Left cardiac atrium (tissue), 4 donors: Measurements from ENCODE around the gene CHDH. TPM values are rescaled to one million over a fixed set of nuclear protein-coding genes. Genes with fewer than 3 reads are reported as not detected.

Experiments
- ATAC-seq, 2 donors: fragments of 200-7000 bp; cut with Tn5 transposase; one replicate each; pipeline ENCODE4 v1.9.1; 2020; ENCODE audit warnings: mild to moderate bottlenecking in 2 of 2, moderate library complexity in 2 of 2
- DNase-seq: peaks from one replicate; pipeline ENCODE4 v3.0.0-alpha.2; 2020
- intact Hi-C, 2 donors: fragments of 100-400 bp; cut with DNase I; formaldehyde crosslinking; loops; one replicate each; pipeline versions ENCODE4 v1.14.1 to v1.15.1; 2022 to 2023
- total RNA-seq, 2 donors: library from RNA; stranded (reverse); fragmentation: NEBNext Ultra II Directional; extraction: Animal tissue kit (Norgen Biotek cat#: 25700); gene quantifications; one replicate each; pipeline ENCODE4 v1.2.1, GENCODE V29; 2021
- donor health status: DM: no; HTN: yes; CAD: no.
- donor health status: DM: no; HTN: yes; CAD: no; lungs with severe emphysema.
- donor health status: DM: yes; HTN: yes; CAD: no.
- donor health status: Dilated cardiomyopathy.

CHDH gene
- total RNA-seq, 2 donors from 2014 or later, result 5.0 to 6.6 TPM

DNA sequence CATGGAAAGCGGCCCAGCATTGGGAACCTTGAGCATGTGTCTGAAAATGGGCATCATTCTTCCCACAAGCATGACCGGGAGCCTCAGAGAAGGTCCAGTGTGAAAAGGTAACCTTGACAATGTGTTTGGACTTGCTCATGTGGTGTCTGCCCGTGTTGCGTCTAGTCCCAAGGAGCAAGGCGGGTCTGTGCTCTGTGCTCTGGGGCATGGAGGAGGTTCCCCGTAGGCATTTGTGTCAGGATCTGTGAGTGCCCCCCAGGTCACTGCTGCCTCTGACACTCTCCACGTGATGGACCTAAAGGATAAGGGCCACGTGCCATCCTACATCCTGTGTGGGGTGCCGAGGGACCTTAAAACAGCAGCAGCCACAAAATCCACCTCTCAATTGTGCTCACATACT lies 44.9 kb downstream of the CHDH start:
- intact Hi-C loops, result no loop called here
- ATAC-seq (no peak), DNase-seq (no peak)

DNA sequence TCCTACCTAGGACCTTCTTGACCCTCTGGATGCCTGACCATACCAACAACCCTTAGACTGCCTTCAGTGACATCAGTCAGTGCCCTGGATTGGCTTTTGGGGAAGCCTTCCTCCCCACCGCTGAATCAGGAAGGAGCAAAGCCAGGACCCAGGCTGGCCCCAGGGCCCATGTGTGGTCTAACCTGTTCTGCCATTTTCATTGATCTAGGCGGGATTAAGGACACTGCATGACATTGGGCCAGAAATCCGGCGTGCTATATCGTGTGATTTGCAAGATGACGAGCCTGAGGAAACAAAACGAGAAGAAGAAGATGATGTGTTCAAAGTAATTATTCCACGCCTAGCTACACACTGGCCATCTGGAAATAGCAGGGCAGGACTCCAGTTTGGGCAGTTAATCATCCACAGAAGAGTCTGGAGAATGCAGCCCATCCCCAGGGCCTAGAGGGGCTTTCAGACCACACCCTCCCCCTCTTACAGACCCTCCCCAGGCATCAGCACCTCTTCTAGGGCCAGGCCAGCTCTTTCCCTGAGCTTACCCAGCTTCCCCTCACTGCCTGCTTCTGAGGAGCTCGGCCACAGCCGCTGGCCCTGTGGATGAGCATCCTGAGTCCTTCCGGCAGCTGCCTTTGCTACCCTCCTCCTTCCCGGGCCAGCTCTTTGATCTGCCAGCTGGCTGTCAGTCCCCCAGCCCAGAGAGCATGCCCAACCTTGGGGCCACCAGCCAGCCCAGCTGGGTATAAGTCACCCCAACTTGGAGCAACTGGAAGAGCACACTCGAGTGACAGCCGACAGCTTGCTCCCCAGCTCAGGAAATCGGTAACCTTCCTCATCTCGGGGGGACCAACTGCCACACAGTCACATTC lies 45.9 kb downstream of the CHDH start:
- intact Hi-C loops, result no loop called here
- no peak for DNase-seq
- ATAC-seq, result no peak

DNA sequence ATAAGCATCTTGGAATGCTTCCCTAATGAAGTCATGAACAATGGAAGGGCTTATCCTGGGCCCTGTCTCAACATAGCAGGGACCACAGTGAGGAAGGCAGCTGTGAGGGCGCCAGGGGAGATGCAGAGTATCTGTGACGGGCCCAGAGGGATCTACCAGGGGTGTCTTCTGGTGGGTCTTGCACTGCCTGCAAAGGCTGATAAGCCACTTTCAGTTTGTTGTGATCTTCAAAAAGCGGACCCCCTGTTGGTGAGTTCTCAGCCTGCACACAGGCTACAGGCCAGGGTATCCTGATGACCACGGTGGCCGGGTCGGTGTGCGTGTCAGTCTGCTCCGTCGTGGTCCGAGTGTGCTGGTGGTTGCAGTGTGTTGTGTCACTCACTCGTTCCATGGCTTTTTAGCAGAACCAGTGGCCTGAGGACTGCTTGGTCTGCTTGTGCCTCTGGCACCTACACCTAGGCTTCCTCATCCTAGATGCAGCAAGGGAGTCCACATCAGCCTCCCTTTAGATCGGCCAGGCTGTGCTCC lies 46.8 kb downstream of the CHDH start:
- no peak for DNase-seq
- intact Hi-C loops, result no loop called here
- no peak for ATAC-seq

DNA sequence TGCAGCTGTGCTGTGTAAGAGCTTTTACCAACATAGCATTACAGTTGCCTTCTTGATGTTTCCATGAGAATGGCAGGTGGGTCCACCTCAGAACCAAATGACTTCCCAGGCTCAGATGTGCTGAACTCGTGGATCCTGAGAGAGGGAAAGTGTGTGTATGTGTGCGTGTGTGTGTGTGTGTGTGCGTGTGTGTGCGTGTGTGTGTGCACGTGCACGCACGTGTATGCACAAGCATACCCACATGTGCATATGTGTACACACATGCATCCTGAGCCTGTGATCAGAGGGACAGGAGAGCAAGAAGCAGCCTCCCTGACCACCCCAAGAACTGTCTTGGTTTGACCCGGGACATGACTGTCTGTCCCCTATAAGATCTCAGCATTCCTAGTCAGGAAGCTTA lies 48.1 kb downstream of the CHDH start:
- ATAC-seq, result no peak
- intact Hi-C loops, result no loop called here
- no peak for DNase-seq

DNA sequence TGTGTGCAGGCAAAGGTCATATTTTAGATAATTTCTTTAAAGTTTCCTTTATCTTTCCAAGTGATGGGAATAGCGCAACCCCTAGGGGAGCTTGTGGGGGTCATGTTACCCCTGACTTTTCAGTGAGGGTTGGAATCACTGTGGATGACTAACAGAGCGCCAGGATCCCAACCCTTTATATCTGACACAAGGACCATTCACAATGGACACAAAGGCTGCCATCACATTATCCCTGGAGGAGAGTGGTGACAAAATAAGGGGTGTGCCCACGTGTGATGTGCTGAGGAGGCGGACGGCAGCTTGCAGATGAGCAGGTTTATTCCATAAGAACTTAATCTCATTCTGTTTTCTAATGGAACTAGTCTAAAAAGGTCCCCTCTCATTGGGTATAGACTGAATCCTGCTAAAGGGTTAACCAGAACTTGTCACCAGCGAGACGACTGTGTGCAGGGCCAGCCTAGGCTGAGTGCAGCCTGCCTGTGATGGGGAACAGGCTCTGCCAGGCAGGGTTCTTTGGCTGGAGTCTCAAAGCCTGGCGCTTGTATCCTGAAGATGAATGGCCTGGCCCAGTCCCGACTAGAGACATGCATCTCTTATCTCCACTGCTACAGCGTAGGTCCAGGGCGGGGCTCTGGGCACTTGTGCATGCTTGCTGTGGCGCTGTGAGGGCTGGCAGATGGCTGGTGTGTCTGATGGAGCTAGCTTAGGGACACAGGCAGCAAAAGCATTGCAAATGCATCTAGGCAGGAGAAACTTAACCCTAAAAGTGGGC lies 50.2 kb downstream of the CHDH start:
- DNase-seq, result peak; percentile 39
- peak; percentile 87 to 92 for ATAC-seq
- intact Hi-C loops, result no loop called here

DNA sequence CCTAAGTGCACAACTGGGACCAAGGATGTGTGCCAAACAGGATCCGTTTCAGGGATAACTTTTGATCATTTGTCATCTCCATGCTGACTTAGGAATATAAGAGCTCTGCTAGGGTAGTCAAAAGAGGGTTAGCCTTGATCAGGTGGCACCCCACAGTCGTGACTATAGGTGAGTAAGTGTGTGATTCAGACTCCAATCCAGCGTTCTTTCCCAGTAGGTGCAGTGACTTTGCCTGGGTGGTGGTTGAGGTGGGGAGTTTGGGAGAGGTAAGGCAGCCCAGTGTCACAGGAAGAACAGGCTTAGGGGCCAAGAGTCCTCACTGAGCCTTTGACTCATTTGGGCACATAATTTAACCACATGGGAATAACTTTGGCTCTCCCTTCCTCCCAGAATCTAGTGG lies 51.0 kb downstream of the CHDH start:
- no peak for ATAC-seq
- no peak for DNase-seq
- intact Hi-C loops, result no loop called here

DNA sequence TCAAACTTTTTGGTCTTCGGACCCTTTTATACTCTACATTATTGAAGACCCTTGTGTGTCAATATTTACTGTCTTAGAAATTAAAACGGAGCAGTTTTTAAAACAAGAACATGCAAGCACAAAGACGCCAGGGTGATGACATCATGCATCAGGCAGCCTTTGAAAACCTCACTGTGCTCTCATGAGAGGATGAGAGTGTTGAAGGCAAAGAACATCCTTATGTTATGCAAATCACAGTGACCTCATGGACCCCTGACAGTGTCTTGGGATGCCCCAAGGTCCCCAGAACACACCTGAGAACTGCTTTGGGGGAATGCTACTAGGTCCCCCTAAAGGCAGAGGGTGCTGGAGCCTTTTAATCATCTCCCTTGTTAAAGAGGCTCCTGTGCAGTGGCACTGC lies 51.6 kb downstream of the CHDH start:
- intact Hi-C loops, result no loop called here
- ATAC-seq, result no peak
- DNase-seq, result no peak

DNA sequence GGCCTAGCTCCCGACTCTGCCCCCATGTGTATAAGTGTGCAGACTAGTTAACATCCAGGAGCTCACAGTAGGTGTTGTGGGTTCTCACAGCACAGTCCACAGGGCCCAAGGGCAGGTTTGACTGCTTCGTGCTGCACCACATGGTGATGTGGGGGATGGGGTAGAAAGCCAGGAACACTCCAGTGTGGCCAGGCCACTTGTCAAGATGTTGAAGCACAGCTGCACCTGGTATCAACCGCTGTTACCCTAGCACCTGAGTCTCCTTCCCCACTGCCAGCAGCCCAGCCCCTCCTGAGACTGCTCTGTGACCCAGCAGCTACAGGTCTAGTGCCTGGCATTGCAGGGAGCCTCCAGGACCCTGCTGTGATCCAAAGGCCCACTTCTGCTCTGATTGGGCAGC lies 53.4 kb downstream of the CHDH start:
- ATAC-seq, result no peak
- intact Hi-C loops, result no loop called here
- no peak for DNase-seq

DNA sequence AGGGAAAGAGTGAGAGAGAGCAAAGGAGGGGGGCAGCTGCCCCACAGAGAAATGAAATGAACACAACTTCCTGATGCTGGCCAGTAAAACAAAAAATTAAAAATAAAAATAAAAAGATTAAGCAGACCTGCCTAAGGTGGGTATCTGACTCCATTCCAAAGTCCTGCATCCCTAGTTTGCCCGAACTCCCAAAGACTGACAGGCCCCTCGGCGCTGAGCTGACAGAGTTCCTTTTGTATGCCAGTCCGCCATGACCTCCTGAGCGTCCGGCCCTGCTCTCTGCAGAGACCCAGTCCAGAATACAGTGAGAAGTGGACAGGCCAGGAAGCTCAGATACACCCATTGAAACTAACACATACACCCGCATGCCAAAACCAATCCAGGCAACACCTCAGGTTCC lies 54.9 kb downstream of the CHDH start:
- ATAC-seq (no peak), DNase-seq (no peak)
- intact Hi-C loops, result no loop called here

DNA sequence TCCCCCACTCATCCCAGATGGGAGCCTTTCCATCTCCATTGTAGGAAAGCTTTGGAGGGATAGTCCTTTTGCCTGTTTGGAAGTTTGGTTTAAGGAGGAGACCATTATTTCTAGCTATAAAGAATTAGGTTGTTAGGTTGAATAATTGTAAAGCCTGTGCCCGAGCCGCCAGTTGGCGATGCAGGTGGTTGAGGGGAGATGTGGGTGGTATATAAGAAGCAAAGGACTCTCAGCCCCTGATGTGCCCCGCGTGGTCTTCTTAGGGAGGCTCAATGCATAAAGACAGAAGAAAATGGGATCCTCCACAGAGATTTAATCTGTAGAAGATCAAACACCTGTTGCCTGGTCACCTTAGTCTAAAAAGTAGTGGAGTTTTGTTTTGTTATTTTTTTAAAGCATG lies 55.7 kb downstream of the CHDH start:
- ATAC-seq (no peak), DNase-seq (no peak)
- intact Hi-C loops, result no loop called here

DNA sequence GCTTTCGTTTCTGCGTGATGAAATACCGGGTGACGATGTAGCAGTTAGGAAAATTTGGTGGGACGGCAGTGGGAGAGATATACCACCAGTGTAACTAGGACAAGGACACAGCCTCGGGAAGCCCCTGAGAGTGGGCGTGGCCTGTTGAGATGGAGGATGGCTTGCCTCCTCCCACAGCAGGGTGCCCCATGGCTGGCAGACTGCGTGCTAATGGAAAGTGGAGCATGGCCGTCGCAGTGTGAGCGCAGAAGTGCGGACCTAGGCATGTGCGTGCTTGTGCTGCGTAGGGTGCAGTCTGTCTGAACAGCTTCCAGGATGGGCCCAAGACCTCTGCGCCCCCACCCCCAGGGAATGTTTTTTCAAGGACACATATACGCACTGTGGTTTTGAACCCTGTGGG lies 56.8 kb downstream of the CHDH start:
- DNase-seq (no peak), ATAC-seq (no peak)
- intact Hi-C loops, result no loop called here

DNA sequence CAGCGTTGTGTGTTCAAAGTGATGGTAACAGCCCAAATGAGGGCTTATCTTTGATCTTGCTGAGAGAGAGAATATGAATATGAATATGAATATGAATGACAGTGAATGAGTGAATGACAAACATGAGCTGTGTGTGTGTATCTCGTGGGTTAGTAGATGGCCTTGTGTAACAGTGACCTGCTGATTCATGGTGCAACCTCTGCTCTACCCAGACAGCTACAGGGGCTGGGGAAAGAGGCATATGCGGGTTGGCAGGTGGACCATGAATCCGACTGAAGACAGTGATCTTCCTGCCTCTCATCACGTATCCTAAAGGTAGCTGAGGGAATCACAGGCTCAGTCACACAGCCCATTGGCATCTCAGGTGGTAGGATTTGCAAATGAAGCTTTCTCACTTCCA lies 58.2 kb downstream of the CHDH start:
- ATAC-seq, result no peak
- intact Hi-C loops, result no loop called here
- no peak for DNase-seq

DNA sequence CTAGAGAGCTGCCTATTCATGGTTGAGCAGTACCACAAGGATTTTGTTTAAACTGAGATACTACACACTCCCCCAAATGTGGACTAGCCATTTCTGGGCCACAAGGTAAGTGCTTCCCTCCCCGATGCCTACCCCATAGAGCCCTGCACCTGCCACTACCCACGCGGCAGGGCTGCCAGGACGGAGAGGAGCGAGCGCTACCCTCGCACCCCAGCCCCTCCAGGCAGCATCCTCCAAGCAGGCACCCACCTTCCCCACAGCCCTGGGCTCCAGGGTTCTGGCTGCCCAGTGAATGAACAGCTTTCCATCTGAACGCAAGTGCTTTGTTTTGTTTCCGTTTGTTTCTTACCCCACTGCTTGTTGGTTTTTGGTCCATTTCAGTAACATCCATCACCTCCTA lies 59.2 kb downstream of the CHDH start:
- intact Hi-C loops, result no loop called here

DNA sequence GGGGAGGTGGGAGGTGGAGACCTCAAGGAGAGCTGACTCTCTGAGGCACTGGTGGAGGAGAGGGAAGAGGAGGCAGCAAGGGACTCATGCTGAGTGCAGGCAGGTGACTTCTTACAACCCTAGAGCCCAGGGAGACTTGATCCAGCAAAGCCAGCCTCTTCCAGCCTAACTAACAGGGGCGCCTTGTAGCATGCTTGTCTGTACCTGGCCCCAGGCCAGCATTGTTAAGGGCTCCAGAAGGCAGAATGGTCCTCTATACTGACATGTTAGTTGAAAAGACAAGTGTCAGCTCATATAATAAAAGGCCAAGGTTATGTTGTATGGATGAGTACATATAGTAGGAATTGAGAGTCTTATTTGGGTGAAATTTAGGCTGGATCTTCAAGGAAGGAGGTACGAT lies 65.4 kb downstream of the CHDH start:
- ATAC-seq, result no peak
- DNase-seq, result no peak
- intact Hi-C loops, result no loop called here

More for the DNA sequence above, 59.2 kb downstream of the CHDH start:
- no peak for ATAC-seq
- no peak for DNase-seq

DNA sequence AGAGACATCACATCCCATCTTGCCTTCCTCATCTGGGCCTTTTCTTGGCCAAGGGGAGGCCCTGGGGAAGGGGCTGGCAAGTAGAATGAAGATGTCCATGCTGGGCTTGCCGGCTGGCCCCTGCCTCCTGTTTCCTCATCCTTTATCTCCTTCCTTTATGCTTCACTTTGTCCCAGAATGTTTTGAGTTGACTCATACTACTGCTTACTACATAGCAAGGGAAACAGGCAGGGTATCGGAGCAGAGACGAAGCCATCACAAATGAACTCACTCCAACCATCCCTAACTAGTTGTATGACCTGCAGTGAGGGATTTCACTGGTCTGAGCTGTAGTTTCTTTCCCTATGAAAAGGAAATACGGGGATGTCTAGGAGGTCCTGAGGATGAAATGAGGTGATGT lies 66.0 kb downstream of the CHDH start:
- intact Hi-C loops, result no loop called here
- ATAC-seq, result no peak
- DNase-seq, result no peak

DNA sequence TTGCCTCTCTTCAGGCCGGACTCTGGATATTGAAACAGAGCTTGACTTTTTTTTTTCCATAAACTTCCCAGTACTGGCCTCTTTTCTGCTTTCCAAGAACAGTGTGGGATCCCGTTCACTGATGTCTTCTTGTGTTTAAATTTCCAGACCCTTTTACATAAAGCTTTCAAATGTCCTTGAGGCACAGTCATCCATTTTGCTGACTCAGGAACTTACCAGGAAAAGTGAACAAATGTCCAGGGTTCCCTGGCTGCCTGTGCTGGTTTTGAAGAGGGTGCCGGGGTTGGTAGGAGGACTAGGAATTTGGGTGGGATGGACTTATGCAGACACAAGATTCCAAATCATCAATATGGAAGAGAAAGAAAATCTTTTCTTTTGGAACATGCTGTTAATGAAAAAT lies 68.1 kb downstream of the CHDH start:
- ATAC-seq, result no peak
- intact Hi-C loops, result no loop called here
- DNase-seq, result no peak

DNA sequence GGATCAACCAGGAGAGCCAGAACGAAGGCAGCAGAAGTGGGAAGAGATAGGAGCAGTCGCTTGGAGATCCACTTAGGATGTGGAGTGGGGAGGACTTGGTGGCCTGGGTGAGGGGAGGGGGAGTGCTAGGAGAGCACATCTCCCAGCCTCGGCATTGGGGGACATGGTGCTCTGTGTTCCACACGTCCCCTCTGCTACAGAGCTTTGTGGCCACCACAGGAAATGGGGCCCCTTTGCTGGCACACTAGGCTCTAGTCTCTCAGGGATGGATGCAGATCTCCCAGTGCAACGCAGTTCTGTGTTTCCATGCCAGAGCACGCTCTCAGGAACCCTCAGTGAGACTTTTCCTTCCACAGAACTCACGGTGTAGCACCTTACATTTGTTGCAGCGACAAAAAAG lies 68.8 kb downstream of the CHDH start:
- intact Hi-C loops, result no loop called here
- ATAC-seq (no peak), DNase-seq (no peak)

DNA sequence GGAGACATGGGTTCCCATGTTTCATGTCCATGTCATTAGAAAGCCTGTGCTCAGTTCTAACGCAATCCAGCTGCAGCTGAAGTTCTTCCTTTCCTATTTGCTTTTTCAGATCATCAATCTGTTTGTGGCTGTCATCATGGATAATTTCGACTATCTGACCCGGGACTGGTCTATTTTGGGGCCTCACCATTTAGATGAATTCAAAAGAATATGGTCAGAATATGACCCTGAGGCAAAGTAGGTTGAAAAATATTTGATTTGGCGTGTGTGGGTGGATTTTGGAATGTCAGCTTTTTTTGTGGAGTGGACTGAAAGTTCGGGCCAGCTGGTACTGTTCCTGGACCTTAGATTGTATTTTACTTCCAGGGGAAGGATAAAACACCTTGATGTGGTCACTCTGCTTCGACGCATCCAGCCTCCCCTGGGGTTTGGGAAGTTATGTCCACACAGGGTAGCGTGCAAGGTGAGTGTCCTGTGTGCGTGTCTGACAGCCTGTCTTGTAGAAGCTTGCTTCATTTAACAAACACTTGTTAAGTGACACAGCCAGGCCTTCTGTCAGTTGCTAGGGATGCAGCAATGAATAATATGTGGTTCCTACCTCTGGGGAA lies 69.6 kb downstream of the CHDH start:
- ATAC-seq, result peak in 1 of 2 donors; percentile 4
- intact Hi-C loops, result no loop called here

DNA sequence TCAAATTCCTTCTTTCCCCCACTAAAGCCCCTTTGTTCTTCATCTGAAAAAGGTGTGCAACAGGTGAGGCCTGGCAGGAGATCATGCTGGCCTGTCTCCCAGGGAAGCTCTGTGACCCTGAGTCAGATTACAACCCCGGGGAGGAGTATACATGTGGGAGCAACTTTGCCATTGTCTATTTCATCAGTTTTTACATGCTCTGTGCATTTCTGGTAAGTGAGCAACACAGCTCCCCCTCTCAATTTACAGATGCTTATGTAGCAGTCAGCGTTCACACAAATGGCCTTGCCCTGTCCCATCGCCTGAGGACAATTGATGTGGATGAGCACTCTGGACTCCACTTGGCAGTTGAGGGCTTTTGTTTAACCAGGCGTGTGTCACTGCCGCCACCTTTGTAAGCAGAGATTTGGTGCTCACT lies 70.4 kb downstream of the CHDH start:
- ATAC-seq, result no peak
- DNase-seq, result no peak
- intact Hi-C loops, result no loop called here

More for the DNA sequence above, 69.6 kb downstream of the CHDH start:
- no peak for DNase-seq

DNA sequence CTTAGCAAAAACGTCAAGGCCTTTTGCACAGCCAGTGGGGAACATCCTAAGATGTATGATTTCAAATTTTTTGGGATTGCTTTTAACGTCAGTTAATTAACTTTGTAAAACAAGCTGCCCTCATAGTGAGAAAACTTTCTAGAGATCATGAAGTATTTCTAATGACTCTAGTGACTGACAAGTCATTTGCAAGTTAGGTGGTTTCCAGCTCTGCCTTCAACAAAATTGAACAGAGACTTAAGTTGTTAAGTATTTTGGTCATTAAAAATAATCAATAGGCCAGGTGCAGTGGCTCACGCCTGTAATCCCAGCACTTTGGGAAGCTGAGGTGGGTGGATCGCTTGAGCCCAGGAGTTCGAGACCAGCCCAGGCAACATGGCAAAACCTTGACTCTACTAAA lies 71.2 kb downstream of the CHDH start:
- no peak for DNase-seq
- no peak for ATAC-seq
- intact Hi-C loops, result no loop called here
